HepG2 (cell line): Measurements from ENCODE around the gene PTPRO. TPM values are rescaled to one million over a fixed set of nuclear protein-coding genes. Genes with fewer than 3 reads are reported as not detected.

Source experiments
- ATAC-seq: fragments of 200-7000 bp; cut with Tn5 transposase; 3 replicates; pipeline ENCODE4 v1.9.1; 2020; ENCODE audit warnings: mild to moderate bottlenecking, moderate library complexity
- BruUV-seq: library from RNA; stranded (reverse); fragments of 400-500 nt; replicated peaks from 2 replicates; lab custom pipeline; 2021; lab: Mats Ljungman, UMichigan
- CTCF ChIA-PET: fragments of 300-600 bp; formaldehyde crosslinking; extraction: SDS; loops from one replicate; lab custom pipeline; 2021; ENCODE audit warnings: low total read pairs, inconsistent platforms, low intra/inter-chr PET ratio; lab: Yijun Ruan, JAX
- POLR2A ChIA-PET: fragments of 350-600 bp; sonication (Branson Sonifier 250); formaldehyde crosslinking; loops from one replicate; lab custom pipeline; 2020; ENCODE audit warnings: antibody characterized with exemption, inconsistent platforms; lab: Yijun Ruan, JAX
- DNase-seq: peaks from one replicate; pipeline ENCODE4 v3.0.0-alpha.2; 2015; ENCODE audit warnings: low spot score
- FAIRE-seq: peaks from 3 replicates; lab custom pipeline; 2011; peaks lifted over from hg19 to GRCh38; lab: Jason Lieb, UNC
- H2AFZ ChIP-seq: one replicate; pipeline ENCODE4 v1.6.1; 2011; ENCODE audit warnings: low read length, inconsistent platforms
- H3K27ac ChIP-seq: fragments of 300-600 bp; 3 replicates; pipeline ENCODE4 v1.8.0; 2011; ENCODE audit warnings: mixed run types, mild to moderate bottlenecking, mixed read lengths, low read length, inconsistent platforms; ENCODE audit not compliant: insufficient read depth; ENCODE audit errors: extremely low read length
- H3K27me3 ChIP-seq, 2 experiments: fragments of 200-600 bp in 1 of 2; 2 replicates in 1 of 2; 3 replicates in 1 of 2; pipeline versions ENCODE4 v1.6.0 to v1.8.0; 2011; ENCODE audit warnings: low read length in 2 of 2, mild to moderate bottlenecking in 2 of 2, moderate library complexity in 2 of 2, inconsistent platforms in 1 of 2; ENCODE audit not compliant: insufficient read depth in 2 of 2, control insufficient read depth in 1 of 2
- H3K36me3 ChIP-seq, 2 experiments: fragments of 200-600 bp in 1 of 2; replicated peaks in 1 of 2; 2 replicates in 1 of 2; 3 replicates in 1 of 2; pipeline versions ENCODE4 v1.5.1 to v1.8.0; 2011; ENCODE audit warnings: low read length in 2 of 2, inconsistent platforms in 1 of 2; ENCODE audit not compliant: insufficient read depth in 2 of 2, control insufficient read depth in 1 of 2
- H3K4me1 ChIP-seq: 2 replicates; pipeline ENCODE4 v1.5.1; 2012; ENCODE audit warnings: low read length, inconsistent platforms; ENCODE audit not compliant: insufficient read depth
- H3K4me2 ChIP-seq: 2 replicates; pipeline ENCODE4 v1.6.0; 2011; ENCODE audit warnings: low read depth, low read length, inconsistent platforms
- H3K4me3 ChIP-seq, 3 experiments: fragments of 200-600 bp in 1 of 3; sonication (generic), shearing (Covaris generic) in 1 of 3; replicated peaks in 1 of 3; 2 replicates each; pipeline ENCODE4 v1.5.1; 2011 to 2016; ENCODE audit warnings: low read length in 3 of 3, inconsistent platforms in 2 of 3, low read depth in 2 of 3, mild to moderate bottlenecking in 2 of 3, control low read depth in 1 of 3, mixed read lengths in 1 of 3; ENCODE audit not compliant: insufficient read depth in 1 of 3
- H3K79me2 ChIP-seq: one replicate; pipeline ENCODE4 v1.6.1; 2011; ENCODE audit warnings: low read length, inconsistent platforms; ENCODE audit not compliant: insufficient read depth
- H3K9ac ChIP-seq: 2 replicates; pipeline ENCODE4 v1.6.0; 2011; ENCODE audit warnings: mild to moderate bottlenecking, low read depth, low read length, inconsistent platforms; ENCODE audit not compliant: insufficient read depth
- H3K9me3 ChIP-seq: 2 replicates; pipeline ENCODE4 v1.5.1; 2012; ENCODE audit warnings: mild to moderate bottlenecking, low read length
- H4K20me1 ChIP-seq: 2 replicates; pipeline ENCODE4 v1.6.0; 2011; ENCODE audit warnings: inconsistent platforms, mild to moderate bottlenecking, low read length, moderate library complexity; ENCODE audit not compliant: insufficient read depth
- AGO2 ChIP-seq: fragments of 200-400 bp; formaldehyde crosslinking; optimal IDR thresholded peaks from 2 replicates; pipeline ENCODE3; 2017; ENCODE audit warnings: mild to moderate bottlenecking, low read depth, low read length, moderate library complexity
- ARID2 ChIP-seq: sonication (generic); formaldehyde crosslinking; IDR thresholded peaks from 2 replicates; pipeline ENCODE4 v1.8.1; 2022; ENCODE audit warnings: mild to moderate bottlenecking, missing genetic modification reagents, borderline replicate concordance
- FOXK2 ChIP-seq: fragments of 450-650 bp; IDR thresholded peaks from 2 replicates; pipeline ENCODE4 v1.6.1; 2016
- HOXA3 ChIP-seq: sonication (generic); formaldehyde crosslinking; IDR thresholded peaks from 2 replicates; pipeline ENCODE4 v1.5.0; 2020; ENCODE audit warnings: missing genetic modification reagents
- MED8 ChIP-seq: sonication (generic); formaldehyde crosslinking; IDR thresholded peaks from 2 replicates; pipeline ENCODE4 v1.8.1; 2023; ENCODE audit warnings: mild to moderate bottlenecking, missing genetic modification reagents; ENCODE audit not compliant: insufficient replicate concordance
- PHF21A ChIP-seq: sonication (generic); formaldehyde crosslinking; IDR thresholded peaks from 2 replicates; pipeline ENCODE4 v1.5.0; 2020; ENCODE audit warnings: mild to moderate bottlenecking, missing genetic modification reagents
- RFX3 ChIP-seq: IDR thresholded peaks from 2 replicates; pipeline ENCODE4 v1.6.1; 2016; ENCODE audit warnings: missing biosample characterization, missing genetic modification reagents
- SMAD3 ChIP-seq: sonication (generic); formaldehyde crosslinking; IDR thresholded peaks from 2 replicates; pipeline ENCODE4 v1.4.0; 2020; ENCODE audit warnings: missing genetic modification reagents
- TARDBP ChIP-seq: sonication (generic); formaldehyde crosslinking; IDR thresholded peaks from 2 replicates; pipeline ENCODE4 v1.8.0; 2022; ENCODE audit warnings: mild to moderate bottlenecking, missing genetic modification reagents
- ZBTB34 ChIP-seq: sonication (generic); formaldehyde crosslinking; IDR thresholded peaks from 2 replicates; pipeline ENCODE4 v1.8.0; 2022; ENCODE audit warnings: mild to moderate bottlenecking, missing genetic modification reagents
- ZBTB38 ChIP-seq: sonication (generic); formaldehyde crosslinking; IDR thresholded peaks from 2 replicates; pipeline ENCODE4 v1.5.1; 2020; ENCODE audit warnings: mild to moderate bottlenecking, missing genetic modification reagents
- ZNF230 ChIP-seq: sonication (generic); formaldehyde crosslinking; IDR thresholded peaks from 2 replicates; pipeline ENCODE4 v1.4.0; 2020; ENCODE audit warnings: mild to moderate bottlenecking, missing genetic modification reagents
- ZZZ3 ChIP-seq: sonication (generic); formaldehyde crosslinking; IDR thresholded peaks from 2 replicates; pipeline ENCODE4 v1.4.0; 2020; ENCODE audit warnings: missing genetic modification reagents, mild to moderate bottlenecking, borderline replicate concordance
- in situ Hi-C: cut with HindIII; loops from 2 replicates; pipeline ENCODE4 v1.10.0; 2017; ENCODE audit warnings: low pct_unique_long_range_greater_than_20kb; ENCODE audit not compliant: extremely low pct_ligation_motif_present
- intact Hi-C: fragments of 100-400 bp; cut with micrococcal nuclease; formaldehyde crosslinking; loops from one replicate; pipeline ENCODE4 v1.10.0; 2022; ENCODE audit not compliant: unreplicated experiment
- polyA plus RNA-seq, 8 experiments: library from polyadenylated mRNA; depleted of rRNA in 3 of 8; stranded (reverse) in 7 of 8; unstranded in 1 of 8; fragments of >200 nt; fragmentation: Illumina TruSeq in 4 of 8; extraction: Trizol in 4 of 8; gene quantifications; 2 replicates each; pipeline versions ENCODE4 v1.2.1 to v1.2.3, GENCODE V29; 2011 to 2016; ENCODE audit warnings: low read depth in 4 of 8, missing spikeins in 1 of 8, mixed read lengths in 1 of 8; ENCODE audit not compliant: insufficient read depth in 1 of 8
- total RNA-seq, 5 experiments: library from RNA; depleted of rRNA; stranded (reverse); fragments of >200 nt; fragmentation: Illumina TruSeq; extraction: Trizol; gene quantifications; 2 replicates each; pipeline ENCODE4 v1.2.3, GENCODE V29; 2016; ENCODE audit warnings: low read depth in 1 of 5
- TF ChIP-seq, protein P1 (sequence below): sonication (generic); formaldehyde crosslinking; IDR thresholded peaks from 2 replicates; pipeline ENCODE4 v1.9.0; 2021; ENCODE audit warnings: mild to moderate bottlenecking, missing genetic modification reagents

Gene PTPRO
- total and polyA plus RNA-seq, 2 of the 13 experiments (the other 11 are each of a cell fraction or from before 2014, with no cell fraction given), result 0.04 TPM; not detected in 1

GRCh38 chr12:15644700-15645099 lies 322.4 kb downstream of the PTPRO start:
- Histone ChIP-seq H3K9me3 (no peaks in the 10 kb centered on the region), H2AFZ (no peak overlapping the region), H3K79me2 (no peaks in the 10 kb centered on the region), H3K4me2 (no peak overlapping the region), H3K4me3 (no peak overlapping the region), H3K36me3 (peaks cover 14 to 23% of the 10 kb centered on the region in 2 experiments), H4K20me1 (no peaks in the 10 kb centered on the region), H3K27me3 (no peaks in the 10 kb centered on the region), H3K27ac (no peak overlapping the region), H3K9ac (no peak overlapping the region), H3K4me1 (no peaks in the 10 kb centered on the region)
- no peak for FAIRE-seq
- DNase-seq, result no peak
- ChIA-PET CTCF (no interaction called here), POLR2A (no interaction called here)
- no TSS peak for BruUV-seq
- ATAC-seq, result no peak
- in situ Hi-C loops, result no loop called here
- intact Hi-C loops, result loop anchor here (5.0 kb wide), 2 partner anchors 38 to 52 kb away; no protein-coding TSS in a partner anchor
- no peak for TF ChIP-seq ZBTB34
- no peak for TF ChIP-seq FOXK2
- TF ChIP-seq ZNF230 (CRISPR knock-in tag), result no peak
- TF ChIP-seq, protein P1, sequence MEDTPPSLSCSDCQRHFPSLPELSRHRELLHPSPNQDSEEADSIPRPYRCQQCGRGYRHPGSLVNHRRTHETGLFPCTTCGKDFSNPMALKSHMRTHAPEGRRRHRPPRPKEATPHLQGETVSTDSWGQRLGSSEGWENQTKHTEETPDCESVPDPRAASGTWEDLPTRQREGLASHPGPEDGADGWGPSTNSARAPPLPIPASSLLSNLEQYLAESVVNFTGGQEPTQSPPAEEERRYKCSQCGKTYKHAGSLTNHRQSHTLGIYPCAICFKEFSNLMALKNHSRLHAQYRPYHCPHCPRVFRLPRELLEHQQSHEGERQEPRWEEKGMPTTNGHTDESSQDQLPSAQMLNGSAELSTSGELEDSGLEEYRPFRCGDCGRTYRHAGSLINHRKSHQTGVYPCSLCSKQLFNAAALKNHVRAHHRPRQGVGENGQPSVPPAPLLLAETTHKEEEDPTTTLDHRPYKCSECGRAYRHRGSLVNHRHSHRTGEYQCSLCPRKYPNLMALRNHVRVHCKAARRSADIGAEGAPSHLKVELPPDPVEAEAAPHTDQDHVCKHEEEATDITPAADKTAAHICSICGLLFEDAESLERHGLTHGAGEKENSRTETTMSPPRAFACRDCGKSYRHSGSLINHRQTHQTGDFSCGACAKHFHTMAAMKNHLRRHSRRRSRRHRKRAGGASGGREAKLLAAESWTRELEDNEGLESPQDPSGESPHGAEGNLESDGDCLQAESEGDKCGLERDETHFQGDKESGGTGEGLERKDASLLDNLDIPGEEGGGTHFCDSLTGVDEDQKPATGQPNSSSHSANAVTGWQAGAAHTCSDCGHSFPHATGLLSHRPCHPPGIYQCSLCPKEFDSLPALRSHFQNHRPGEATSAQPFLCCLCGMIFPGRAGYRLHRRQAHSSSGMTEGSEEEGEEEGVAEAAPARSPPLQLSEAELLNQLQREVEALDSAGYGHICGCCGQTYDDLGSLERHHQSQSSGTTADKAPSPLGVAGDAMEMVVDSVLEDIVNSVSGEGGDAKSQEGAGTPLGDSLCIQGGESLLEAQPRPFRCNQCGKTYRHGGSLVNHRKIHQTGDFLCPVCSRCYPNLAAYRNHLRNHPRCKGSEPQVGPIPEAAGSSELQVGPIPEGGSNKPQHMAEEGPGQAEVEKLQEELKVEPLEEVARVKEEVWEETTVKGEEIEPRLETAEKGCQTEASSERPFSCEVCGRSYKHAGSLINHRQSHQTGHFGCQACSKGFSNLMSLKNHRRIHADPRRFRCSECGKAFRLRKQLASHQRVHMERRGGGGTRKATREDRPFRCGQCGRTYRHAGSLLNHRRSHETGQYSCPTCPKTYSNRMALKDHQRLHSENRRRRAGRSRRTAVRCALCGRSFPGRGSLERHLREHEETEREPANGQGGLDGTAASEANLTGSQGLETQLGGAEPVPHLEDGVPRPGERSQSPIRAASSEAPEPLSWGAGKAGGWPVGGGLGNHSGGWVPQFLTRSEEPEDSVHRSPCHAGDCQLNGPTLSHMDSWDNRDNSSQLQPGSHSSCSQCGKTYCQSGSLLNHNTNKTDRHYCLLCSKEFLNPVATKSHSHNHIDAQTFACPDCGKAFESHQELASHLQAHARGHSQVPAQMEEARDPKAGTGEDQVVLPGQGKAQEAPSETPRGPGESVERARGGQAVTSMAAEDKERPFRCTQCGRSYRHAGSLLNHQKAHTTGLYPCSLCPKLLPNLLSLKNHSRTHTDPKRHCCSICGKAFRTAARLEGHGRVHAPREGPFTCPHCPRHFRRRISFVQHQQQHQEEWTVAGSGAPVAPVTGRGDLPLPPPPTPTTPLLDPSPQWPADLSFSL, result no peak
- TF ChIP-seq RFX3, result no peak
- no peak for TF ChIP-seq HOXA3 (CRISPR knock-in tag)
- no peak for TF ChIP-seq MED8
- no peak for TF ChIP-seq ZZZ3 (CRISPR knock-in tag)
- no peak for TF ChIP-seq AGO2
- no peak for TF ChIP-seq ZBTB38
- TF ChIP-seq SMAD3 (CRISPR knock-in tag), result no peak
- no peak for TF ChIP-seq PHF21A
- TF ChIP-seq ARID2 (CRISPR knock-in tag), result no peak
- TF ChIP-seq TARDBP (CRISPR knock-in tag), result no peak
